ENCODE data around the gene ARFGEF3.

Gene ARFGEF3

GRCh38 chr6:138309695-138310094 lies 148.0 kb downstream of the ARFGEF3 start:
- no peaks in the 10 kb centered on the region for H3K79me1 ChIP-seq (replicated peaks; ENCODE audit: low read length, poor library complexity, severe bottlenecking)
- no peak overlapping the region for H4K91ac ChIP-seq (ENCODE audit: low read length)
- no peak overlapping the region for H2BK120ac ChIP-seq (ENCODE audit: low read depth, low read length)
- WGBS, result 33% methylated on average over 1 of the region's 1 CpG
- no peak overlapping the region for H3K23ac ChIP-seq (ENCODE audit: low read length in 2 of 2)
- no peak overlapping the region for H2BK5ac ChIP-seq (ENCODE audit: low read depth, low read length, poor library complexity, severe bottlenecking)
- H3K9ac ChIP-seq (ENCODE audit: low read length), result no peak overlapping the region
- H3K4me3 ChIP-seq (ENCODE audit: insufficient read depth in 1 of 2, low read depth in 1 of 2, low read length in 2 of 2), result no peak overlapping the region
- H3K14ac ChIP-seq (ENCODE audit: low read length in 2 of 2), result no peak overlapping the region
- no peak overlapping the region for H3K18ac ChIP-seq (ENCODE audit: low read depth in 1 of 2, low read length in 2 of 2)
- no peak overlapping the region for H2BK12ac ChIP-seq (ENCODE audit: low read length in 2 of 2)
- DNase-seq, result no peak
- H2AK5ac ChIP-seq (ENCODE audit: low read length, severe bottlenecking), result no peak overlapping the region
- H3K36me3 ChIP-seq (ENCODE audit: control insufficient read depth in 1 of 2, insufficient read depth in 2 of 2, low read depth in 1 of 2, low read length in 2 of 2), result no peaks in the 10 kb centered on the region
- no peaks in the 10 kb centered on the region for H3K27me3 ChIP-seq (ENCODE audit: control insufficient read depth in 1 of 2, insufficient read depth in 1 of 2, low read length in 2 of 2)
- no peaks in the 10 kb centered on the region for H3K9me3 ChIP-seq (ENCODE audit: control insufficient read depth, low read length)
- H4K8ac ChIP-seq (ENCODE audit: low read length), result no peak overlapping the region
- H3K4me2 ChIP-seq (ENCODE audit: low read length, poor library complexity, severe bottlenecking), result no peak overlapping the region
- H2AFZ ChIP-seq (ENCODE audit: low read depth, low read length), result no peak overlapping the region
- H2BK15ac ChIP-seq (ENCODE audit: low read depth, poor library complexity, severe bottlenecking), result no peak overlapping the region
- H3K27ac ChIP-seq (ENCODE audit: low read length, poor library complexity, severe bottlenecking), result no peak overlapping the region
- no peak overlapping the region for H3K4ac ChIP-seq (ENCODE audit: low read depth in 1 of 2, low read length in 2 of 2)
- no peaks in the 10 kb centered on the region for H3K4me1 ChIP-seq (ENCODE audit: control insufficient read depth, insufficient read depth, low read depth, low read length)

GRCh38 chr6:138310294-138310693 lies 148.6 kb downstream of the ARFGEF3 start:
- H4K91ac ChIP-seq (ENCODE audit: low read length), result no peak overlapping the region
- DNase-seq, result peak; percentile 23
- H3K4me2 ChIP-seq (ENCODE audit: low read length, poor library complexity, severe bottlenecking), result no peak overlapping the region
- no peak overlapping the region for H2BK120ac ChIP-seq (ENCODE audit: low read depth, low read length)
- H2BK15ac ChIP-seq (ENCODE audit: low read depth, poor library complexity, severe bottlenecking), result no peak overlapping the region
- H2BK5ac ChIP-seq (ENCODE audit: low read depth, low read length, poor library complexity, severe bottlenecking), result no peak overlapping the region
- H3K4ac ChIP-seq (ENCODE audit: low read depth in 1 of 2, low read length in 2 of 2), result no peak overlapping the region
- H3K9me3 ChIP-seq (ENCODE audit: control insufficient read depth, low read length), result no peaks in the 10 kb centered on the region
- no peak overlapping the region for H3K9ac ChIP-seq (ENCODE audit: low read length)
- H3K4me1 ChIP-seq (ENCODE audit: control insufficient read depth, insufficient read depth, low read depth, low read length), result no peaks in the 10 kb centered on the region
- 96% methylated on average over 2 of the region's 3 CpGs for WGBS
- H3K36me3 ChIP-seq (ENCODE audit: control insufficient read depth in 1 of 2, insufficient read depth in 2 of 2, low read depth in 1 of 2, low read length in 2 of 2), result no peaks in the 10 kb centered on the region
- no peak overlapping the region for H3K18ac ChIP-seq (ENCODE audit: low read depth in 1 of 2, low read length in 2 of 2)
- no peak overlapping the region for H3K27ac ChIP-seq (ENCODE audit: low read length, poor library complexity, severe bottlenecking)
- H2AK5ac ChIP-seq (ENCODE audit: low read length, severe bottlenecking), result no peak overlapping the region
- no peak overlapping the region for H4K8ac ChIP-seq (ENCODE audit: low read length)
- H2BK12ac ChIP-seq (ENCODE audit: low read length in 2 of 2), result no peak overlapping the region
- no peak overlapping the region for H2AFZ ChIP-seq (ENCODE audit: low read depth, low read length)
- no peak overlapping the region for H3K4me3 ChIP-seq (ENCODE audit: insufficient read depth in 1 of 2, low read depth in 1 of 2, low read length in 2 of 2)
- H3K14ac ChIP-seq (ENCODE audit: low read length in 2 of 2), result no peak overlapping the region
- no peak overlapping the region for H3K23ac ChIP-seq (ENCODE audit: low read length in 2 of 2)
- no peaks in the 10 kb centered on the region for H3K27me3 ChIP-seq (ENCODE audit: control insufficient read depth in 1 of 2, insufficient read depth in 1 of 2, low read length in 2 of 2)
- no peaks in the 10 kb centered on the region for H3K79me1 ChIP-seq (replicated peaks; ENCODE audit: low read length, poor library complexity, severe bottlenecking)

GRCh38 chr6:138310821-138311220 lies 149.1 kb downstream of the ARFGEF3 start:
- Histone ChIP-seq H3K4me2 (ENCODE audit: low read length, poor library complexity, severe bottlenecking) (no peak overlapping the region), H3K14ac (ENCODE audit: low read length in 2 of 2) (no peak overlapping the region), H3K18ac (ENCODE audit: low read depth in 1 of 2, low read length in 2 of 2) (no peak overlapping the region), H2BK12ac (ENCODE audit: low read length in 2 of 2) (no peak overlapping the region), H3K27ac (ENCODE audit: low read length, poor library complexity, severe bottlenecking) (no peak overlapping the region), H3K4me1 (ENCODE audit: control insufficient read depth, insufficient read depth, low read depth, low read length) (no peaks in the 10 kb centered on the region), H4K91ac (ENCODE audit: low read length) (no peak overlapping the region), H3K4ac (ENCODE audit: low read depth in 1 of 2, low read length in 2 of 2) (no peak overlapping the region), H2BK120ac (ENCODE audit: low read depth, low read length) (no peak overlapping the region), H3K9ac (ENCODE audit: low read length) (no peak overlapping the region), H4K8ac (ENCODE audit: low read length) (no peak overlapping the region), H3K4me3 (ENCODE audit: insufficient read depth in 1 of 2, low read depth in 1 of 2, low read length in 2 of 2) (no peak overlapping the region), H2BK5ac (ENCODE audit: low read depth, low read length, poor library complexity, severe bottlenecking) (no peak overlapping the region), H3K23ac (ENCODE audit: low read length in 2 of 2) (no peak overlapping the region), H3K9me3 (ENCODE audit: control insufficient read depth, low read length) (no peaks in the 10 kb centered on the region), H3K27me3 (ENCODE audit: control insufficient read depth in 1 of 2, insufficient read depth in 1 of 2, low read length in 2 of 2) (no peaks in the 10 kb centered on the region), H2AFZ (ENCODE audit: low read depth, low read length) (no peak overlapping the region), H2AK5ac (ENCODE audit: low read length, severe bottlenecking) (no peak overlapping the region), H3K79me1 (replicated peaks; ENCODE audit: low read length, poor library complexity, severe bottlenecking) (no peaks in the 10 kb centered on the region), H3K36me3 (ENCODE audit: control insufficient read depth in 1 of 2, insufficient read depth in 2 of 2, low read depth in 1 of 2, low read length in 2 of 2) (no peaks in the 10 kb centered on the region), H2BK15ac (ENCODE audit: low read depth, poor library complexity, severe bottlenecking) (no peak overlapping the region)
- no peak for DNase-seq
- WGBS, result 39% methylated on average over 1 of the region's 2 CpGs

- WGBS, result 93% methylated on average over 12 of the region's 13 CpGs
- Histone ChIP-seq H3K27ac (ENCODE audit: low read length, poor library complexity, severe bottlenecking) (no peak overlapping the region), H4K91ac (ENCODE audit: low read length) (no peak overlapping the region), H2AFZ (ENCODE audit: low read depth, low read length) (no peak overlapping the region), H4K8ac (ENCODE audit: low read length) (peak overlapping the region; percentile 46), H2BK15ac (ENCODE audit: low read depth, poor library complexity, severe bottlenecking) (no peak overlapping the region), H3K9me3 (ENCODE audit: control insufficient read depth, low read length) (no peaks in the 10 kb centered on the region), H3K79me1 (replicated peaks; ENCODE audit: low read length, poor library complexity, severe bottlenecking) (no peaks in the 10 kb centered on the region), H3K4ac (ENCODE audit: low read depth in 1 of 2, low read length in 2 of 2) (no peak overlapping the region), H3K18ac (ENCODE audit: low read depth in 1 of 2, low read length in 2 of 2) (no peak overlapping the region), H3K23ac (ENCODE audit: low read length in 2 of 2) (no peak overlapping the region), H3K4me3 (ENCODE audit: insufficient read depth in 1 of 2, low read depth in 1 of 2, low read length in 2 of 2) (no peak overlapping the region), H3K36me3 (ENCODE audit: control insufficient read depth in 1 of 2, insufficient read depth in 2 of 2, low read depth in 1 of 2, low read length in 2 of 2) (no peaks in the 10 kb centered on the region), H2BK12ac (ENCODE audit: low read length in 2 of 2) (no peak overlapping the region), H3K4me2 (ENCODE audit: low read length, poor library complexity, severe bottlenecking) (no peak overlapping the region), H3K14ac (ENCODE audit: low read length in 2 of 2) (peak overlapping the region in 1 of 2 experiments; percentile 28), H3K9ac (ENCODE audit: low read length) (no peak overlapping the region), H2AK5ac (ENCODE audit: low read length, severe bottlenecking) (no peak overlapping the region), H2BK5ac (ENCODE audit: low read depth, low read length, poor library complexity, severe bottlenecking) (no peak overlapping the region), H3K4me1 (ENCODE audit: control insufficient read depth, insufficient read depth, low read depth, low read length) (no peaks in the 10 kb centered on the region), H3K27me3 (ENCODE audit: control insufficient read depth in 1 of 2, insufficient read depth in 1 of 2, low read length in 2 of 2) (no peaks in the 10 kb centered on the region), H2BK120ac (ENCODE audit: low read depth, low read length) (no peak overlapping the region)
- no peak for DNase-seq
Observed at GRCh38 chr6:138311268-138311667, 149.5 kb downstream of the ARFGEF3 start.
